ENCODE data around the gene SESTD1. TPM values are rescaled to one million over a fixed set of nuclear protein-coding genes. Genes with fewer than 3 reads are reported as not detected.

Gene SESTD1
- total and polyA plus RNA-seq, 2 experiments from 2014 or later, result 34.7 to 44.0 TPM

- TF ChIP-seq CTCF (IDR thresholded peaks at IDR 0.05; ENCODE audit: poor library complexity), result no peak
- no peak for TF ChIP-seq EZH2phosphoT487 (IDR thresholded peaks at IDR 0.05; ENCODE audit: low read depth, severe bottlenecking, unreplicated experiment)
- no peak for TF ChIP-seq EZH2 (IDR thresholded peaks at IDR 0.05; ENCODE audit: borderline replicate concordance)
- Histone ChIP-seq H2AFZ (no peak overlapping the region), H3K4me1 (ENCODE audit: insufficient read depth) (no peaks in the 10 kb centered on the region), H3K27ac (no peak overlapping the region), H3K4me3 (no peak overlapping the region), H3K27me3 (no peaks in the 10 kb centered on the region), H3K9me3 (ENCODE audit: low read depth) (no peaks in the 10 kb centered on the region), H3K79me2 (peaks cover 52% of the 10 kb centered on the region), H3K4me2 (no peak overlapping the region), H3K9me2 (replicated peaks; ENCODE audit: insufficient read depth) (no peaks in the 10 kb centered on the region), H3K36me3 (replicated peaks; ENCODE audit: insufficient read depth, low read depth) (no peaks in the 10 kb centered on the region), H4K20me1 (ENCODE audit: insufficient read depth, poor library complexity, severe bottlenecking) (no peaks in the 10 kb centered on the region)
- WGBS (ENCODE audit: low lambda C conversion rate, missing lambda C conversion rate), result 64% methylated on average over 1 of the region's 1 CpG
- DNase-seq (ENCODE audit: low spot score), result no peak
Observed at GRCh38 chr2:179186126-179186525, 78.5 kb downstream of the SESTD1 start.

- no peaks in the 10 kb centered on the region for H3K27me3 ChIP-seq
- peaks cover 43% of the 10 kb centered on the region for H3K79me2 ChIP-seq
- H3K27ac ChIP-seq, result no peak overlapping the region
- H3K9me2 ChIP-seq (replicated peaks; ENCODE audit: insufficient read depth), result no peaks in the 10 kb centered on the region
- no peaks in the 10 kb centered on the region for H3K9me3 ChIP-seq (ENCODE audit: low read depth)
- peaks cover 6% of the 10 kb centered on the region for H3K4me1 ChIP-seq (ENCODE audit: insufficient read depth)
- no peaks in the 10 kb centered on the region for H3K36me3 ChIP-seq (replicated peaks; ENCODE audit: insufficient read depth, low read depth)
- DNase-seq (ENCODE audit: low spot score), result no peak
- H2AFZ ChIP-seq, result no peak overlapping the region
- H4K20me1 ChIP-seq (ENCODE audit: insufficient read depth, poor library complexity, severe bottlenecking), result no peaks in the 10 kb centered on the region
- 97% methylated on average over 1 of the region's 1 CpG for WGBS (ENCODE audit: low lambda C conversion rate, missing lambda C conversion rate)
- H3K4me2 ChIP-seq, result no peak overlapping the region
- no peak overlapping the region for H3K4me3 ChIP-seq
- TF ChIP-seq EZH2 (IDR thresholded peaks at IDR 0.05; ENCODE audit: borderline replicate concordance) (no peak), CTCF (IDR thresholded peaks at IDR 0.05; ENCODE audit: poor library complexity) (no peak), EZH2phosphoT487 (IDR thresholded peaks at IDR 0.05; ENCODE audit: low read depth, severe bottlenecking, unreplicated experiment) (no peak)
Observed at GRCh38 chr2:179184610-179185009, 80.0 kb downstream of the SESTD1 start.

GRCh38 chr2:179181002-179181401 is 83.6 kb downstream of the SESTD1 start:
- Histone ChIP-seq H3K79me2 (peaks cover 11% of the 10 kb centered on the region), H3K27ac (no peak overlapping the region), H3K4me1 (ENCODE audit: insufficient read depth) (peaks cover 6% of the 10 kb centered on the region), H4K20me1 (ENCODE audit: insufficient read depth, poor library complexity, severe bottlenecking) (no peaks in the 10 kb centered on the region), H3K4me3 (no peak overlapping the region), H2AFZ (no peak overlapping the region), H3K27me3 (no peaks in the 10 kb centered on the region), H3K9me2 (replicated peaks; ENCODE audit: insufficient read depth) (no peaks in the 10 kb centered on the region), H3K4me2 (no peak overlapping the region), H3K9me3 (ENCODE audit: low read depth) (no peaks in the 10 kb centered on the region), H3K36me3 (replicated peaks; ENCODE audit: insufficient read depth, low read depth) (no peaks in the 10 kb centered on the region)
- TF ChIP-seq EZH2phosphoT487 (IDR thresholded peaks at IDR 0.05; ENCODE audit: low read depth, severe bottlenecking, unreplicated experiment), result no peak
- TF ChIP-seq CTCF (IDR thresholded peaks at IDR 0.05; ENCODE audit: poor library complexity), result no peak
- TF ChIP-seq EZH2 (IDR thresholded peaks at IDR 0.05; ENCODE audit: borderline replicate concordance), result no peak
- WGBS (ENCODE audit: low lambda C conversion rate, missing lambda C conversion rate), result 87% methylated on average over 3 of the region's 3 CpGs
- no peak for DNase-seq (ENCODE audit: low spot score)

- WGBS (ENCODE audit: low lambda C conversion rate, missing lambda C conversion rate), result 55% methylated on average over 2 of the region's 2 CpGs
- no peaks in the 10 kb centered on the region for H3K9me3 ChIP-seq (ENCODE audit: low read depth)
- no peak overlapping the region for H2AFZ ChIP-seq
- H3K27ac ChIP-seq, result peak overlapping the region; percentile 8
- H3K4me1 ChIP-seq (ENCODE audit: insufficient read depth), result peaks cover 6% of the 10 kb centered on the region
- no peaks in the 10 kb centered on the region for H3K9me2 ChIP-seq (replicated peaks; ENCODE audit: insufficient read depth)
- H3K4me2 ChIP-seq, result no peak overlapping the region
- H3K27me3 ChIP-seq, result no peaks in the 10 kb centered on the region
- H3K4me3 ChIP-seq, result no peak overlapping the region
- TF ChIP-seq EZH2phosphoT487 (IDR thresholded peaks at IDR 0.05; ENCODE audit: low read depth, severe bottlenecking, unreplicated experiment) (no peak), CTCF (IDR thresholded peaks at IDR 0.05; ENCODE audit: poor library complexity) (no peak), EZH2 (IDR thresholded peaks at IDR 0.05; ENCODE audit: borderline replicate concordance) (no peak)
- peak; percentile 8 for DNase-seq (ENCODE audit: low spot score)
- H4K20me1 ChIP-seq (ENCODE audit: insufficient read depth, poor library complexity, severe bottlenecking), result no peaks in the 10 kb centered on the region
- H3K36me3 ChIP-seq (replicated peaks; ENCODE audit: insufficient read depth, low read depth), result no peaks in the 10 kb centered on the region
- H3K79me2 ChIP-seq, result peaks cover 10% of the 10 kb centered on the region
Observed at GRCh38 chr2:179180242-179180641, 84.4 kb downstream of the SESTD1 start.
